HPDE6-E6E7 (cell line): ENCODE data around the gene KCNMA1.
A peak's percentile ranks its signal among the peaks of the same experiment; 100 is the strongest.

Experiments used
- DNase-seq: peaks from one replicate; pipeline ENCODE4 v3.0.0; 2011; ENCODE audit warnings: missing footprints; ENCODE audit errors: extremely low spot score

KCNMA1 gene

DNA sequence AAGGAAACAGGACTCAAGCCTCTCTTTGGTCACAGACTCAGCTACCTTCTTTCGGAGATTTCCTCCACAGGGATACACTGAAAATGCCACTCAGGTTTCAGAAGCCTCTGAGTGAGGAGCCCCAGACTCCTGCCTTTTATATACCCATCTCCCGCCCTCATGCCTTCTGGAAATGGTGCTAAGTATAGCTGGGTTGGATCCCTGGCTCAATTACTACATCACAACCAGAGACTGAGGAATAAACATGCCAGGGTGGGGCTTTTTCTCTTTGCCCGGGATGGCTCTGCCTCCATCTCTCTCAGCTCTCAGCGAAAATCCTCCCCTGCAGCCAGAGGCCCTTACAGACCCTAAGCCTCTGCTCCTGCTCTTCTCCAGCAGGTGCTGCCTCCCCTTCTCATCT is 299.5 kb downstream of the KCNMA1 start:
- DNase-seq = no peak

DNA sequence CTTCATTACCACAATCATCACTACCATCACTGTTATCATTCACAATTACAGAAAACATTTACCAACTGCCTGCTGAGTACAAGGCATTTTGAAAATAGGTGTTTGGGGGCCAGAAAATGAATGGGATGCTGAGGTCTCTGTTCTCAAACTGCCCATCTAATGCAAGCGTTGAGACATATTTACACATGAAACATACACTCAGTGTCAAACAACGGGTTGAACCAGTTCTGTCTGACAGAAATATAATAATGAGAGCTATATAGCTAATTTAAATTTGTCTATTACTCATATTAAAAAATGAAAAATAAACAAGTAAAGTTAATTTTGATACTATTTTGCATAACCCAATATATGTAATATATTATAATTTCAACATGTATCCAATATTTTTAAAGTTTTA is 303.1 kb downstream of the KCNMA1 start:
- no peak for DNase-seq

DNA sequence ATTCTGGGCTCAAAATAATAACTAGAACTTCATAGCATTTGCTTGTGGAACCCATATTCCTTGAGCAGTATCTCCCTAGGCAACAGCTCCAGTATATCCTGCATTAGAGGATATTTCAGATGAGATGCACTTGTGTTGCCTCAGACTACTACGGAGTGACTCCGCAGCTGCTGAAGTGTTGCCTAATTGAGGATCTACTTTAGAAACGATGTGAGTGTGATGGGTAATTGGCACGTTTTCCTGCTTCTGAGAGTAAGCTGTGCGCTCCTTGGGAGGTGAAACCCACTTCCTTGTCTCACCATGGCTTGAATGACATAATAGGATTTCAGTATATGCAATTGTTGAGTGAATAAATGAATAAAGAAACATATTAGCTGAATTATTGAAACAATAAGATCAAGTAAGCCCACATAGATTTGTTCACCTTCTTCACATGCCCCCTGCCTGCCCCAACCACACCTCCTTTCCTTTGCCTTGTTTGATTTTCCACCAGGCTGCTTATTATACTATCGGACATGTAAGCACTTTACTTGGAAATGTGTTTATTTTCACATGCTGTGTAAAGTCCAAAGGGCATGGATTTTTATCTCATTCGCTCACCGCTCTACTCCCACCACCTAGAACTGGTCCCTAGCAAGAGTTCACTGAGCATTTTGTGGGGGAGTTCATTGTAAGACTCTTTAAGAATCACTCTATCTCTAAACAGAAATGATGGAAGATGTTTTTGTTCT is 303.8 kb downstream of the KCNMA1 start:
- DNase-seq = no peak

DNA sequence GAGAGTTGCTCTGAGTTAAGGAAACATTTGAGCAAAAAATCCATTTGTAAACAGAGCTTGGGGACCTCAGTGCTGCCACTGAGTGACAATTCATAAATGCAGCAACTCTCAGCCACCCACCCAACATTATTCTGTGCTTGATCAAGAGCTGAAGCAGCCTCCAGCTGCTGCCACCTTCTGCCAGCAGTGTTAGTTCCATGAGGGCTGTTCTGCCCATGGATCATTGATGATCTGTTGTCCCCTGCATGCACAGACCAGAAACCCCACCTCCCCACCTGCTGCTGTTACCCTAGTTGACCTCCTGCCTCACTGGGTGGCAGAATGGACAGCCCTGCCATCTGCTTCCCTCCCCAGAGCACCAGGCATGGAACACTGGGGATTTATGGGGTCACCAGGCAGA is 305.4 kb downstream of the KCNMA1 start:
- no peak for DNase-seq

DNA sequence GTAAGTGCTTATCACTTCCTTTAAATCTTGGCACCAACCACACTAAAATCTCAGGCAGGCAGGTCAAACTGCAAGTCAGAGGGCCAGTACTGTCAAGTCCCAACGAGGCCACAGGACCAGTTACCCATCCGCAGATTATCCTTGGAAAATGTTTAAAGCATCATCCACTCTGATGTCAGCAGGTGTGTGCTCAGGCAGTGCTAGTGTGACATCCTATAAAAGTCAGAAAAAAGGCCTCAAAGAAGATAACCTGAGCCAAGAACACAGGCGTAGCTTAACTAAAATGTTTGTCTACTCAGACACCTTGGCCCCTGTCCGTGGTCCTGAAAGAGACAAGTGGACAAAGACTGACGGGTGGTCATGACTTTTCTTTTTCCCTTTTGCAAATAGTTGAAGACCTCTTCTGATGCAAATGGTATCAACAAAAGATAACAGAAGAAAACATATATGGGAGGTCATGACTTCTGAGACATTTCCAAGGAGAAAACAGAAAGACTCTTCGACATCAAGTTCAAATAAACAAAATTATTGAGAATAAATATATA is 309.3 kb downstream of the KCNMA1 start:
- peak; percentile 22 for DNase-seq

DNA sequence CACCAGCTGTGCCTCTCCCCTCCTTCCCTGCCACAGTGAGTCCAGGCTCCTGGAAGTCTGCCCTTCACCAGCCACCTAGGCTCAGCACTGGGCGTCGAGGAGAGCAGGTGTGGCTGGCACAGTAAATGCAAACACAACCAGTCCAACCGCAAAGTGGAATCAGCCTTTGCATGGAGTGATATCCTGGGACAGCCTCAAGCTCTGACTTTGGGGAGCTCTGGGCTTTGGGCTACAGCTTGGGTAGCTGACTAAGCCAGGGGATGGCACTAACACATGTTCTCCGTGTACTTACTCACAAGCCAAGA is 312.4 kb downstream of the KCNMA1 start:
- DNase-seq = no peak

DNA sequence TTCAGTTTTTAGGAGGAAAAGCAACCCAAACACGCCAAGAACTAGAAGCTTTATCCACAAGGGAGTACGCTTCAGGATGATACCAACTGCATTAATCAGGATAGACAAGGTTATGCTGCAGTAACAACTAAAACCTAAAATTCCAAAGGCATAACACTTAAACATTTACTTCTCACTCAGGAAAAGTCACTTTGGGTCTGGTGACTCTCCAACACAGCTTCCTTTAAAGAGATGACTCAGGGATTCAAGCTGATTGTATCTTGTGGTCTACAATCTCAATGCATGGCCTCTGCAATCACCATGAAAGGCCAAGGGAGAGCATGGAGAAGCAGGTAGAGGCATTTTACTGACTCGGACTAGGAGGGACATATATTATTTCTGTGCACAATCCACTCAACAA is 315.8 kb downstream of the KCNMA1 start:
- no peak for DNase-seq

DNA sequence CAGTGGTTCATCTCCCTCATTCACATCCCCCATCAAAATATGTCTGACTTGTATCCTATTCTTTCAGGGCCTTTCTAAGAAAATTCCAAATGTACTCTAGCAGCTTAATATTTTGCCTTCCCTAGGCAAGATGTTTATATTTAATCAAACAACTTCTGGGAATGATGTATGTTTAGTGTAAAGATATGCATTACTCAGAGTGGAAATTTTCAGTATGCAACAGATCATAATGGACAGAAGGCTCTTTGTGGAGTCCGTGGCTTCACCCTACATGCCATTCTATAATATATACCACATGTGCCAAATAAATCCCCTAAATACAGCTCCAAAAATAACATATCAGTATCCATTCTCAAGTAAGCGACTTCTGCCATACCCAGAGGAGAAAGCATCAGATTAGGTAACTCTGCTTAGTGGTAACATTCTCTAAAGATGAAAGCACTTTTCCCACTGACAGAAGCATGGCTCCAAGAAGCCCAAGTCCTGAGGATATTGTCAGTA is 316.6 kb downstream of the KCNMA1 start:
- DNase-seq = no peak

DNA sequence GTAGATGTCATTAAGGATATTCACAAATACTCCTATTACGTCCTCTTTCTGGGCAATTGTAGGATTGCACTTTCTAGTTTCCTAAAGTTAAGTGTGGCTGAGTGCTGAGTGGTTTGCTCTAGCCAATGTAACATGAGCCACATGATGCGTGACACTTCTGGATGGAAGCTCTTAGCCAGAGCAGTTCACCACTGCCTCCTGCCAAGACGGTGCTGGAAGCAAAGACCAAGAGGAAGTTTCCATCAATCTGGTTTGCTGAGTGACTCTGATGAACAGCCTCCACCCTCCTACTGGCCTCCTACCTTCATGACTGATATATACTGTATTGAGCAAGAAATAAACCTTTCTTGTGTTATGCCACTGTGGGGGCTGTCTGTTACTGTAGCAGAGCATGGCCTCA is 318.1 kb downstream of the KCNMA1 start:
- DNase-seq = no peak

DNA sequence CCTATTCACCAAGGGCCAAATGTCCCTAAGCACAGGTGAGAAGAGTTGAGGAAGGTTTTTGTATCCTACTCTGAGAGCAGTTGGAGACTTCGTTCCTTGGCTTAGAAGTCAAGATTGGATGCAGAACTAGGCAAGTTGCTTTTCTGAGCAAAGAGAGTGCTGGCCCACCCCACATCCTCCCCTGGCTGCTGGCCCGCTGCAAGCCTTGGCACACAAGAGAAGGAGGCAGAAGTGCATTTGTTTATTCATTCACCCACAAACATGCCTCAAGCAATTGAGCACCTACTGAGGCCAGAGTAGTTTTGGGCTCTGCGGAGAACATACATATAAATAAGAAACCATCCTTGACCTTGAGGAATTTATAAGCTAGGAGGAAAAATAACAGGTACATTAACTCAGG is 318.9 kb downstream of the KCNMA1 start:
- DNase-seq = no peak

DNA sequence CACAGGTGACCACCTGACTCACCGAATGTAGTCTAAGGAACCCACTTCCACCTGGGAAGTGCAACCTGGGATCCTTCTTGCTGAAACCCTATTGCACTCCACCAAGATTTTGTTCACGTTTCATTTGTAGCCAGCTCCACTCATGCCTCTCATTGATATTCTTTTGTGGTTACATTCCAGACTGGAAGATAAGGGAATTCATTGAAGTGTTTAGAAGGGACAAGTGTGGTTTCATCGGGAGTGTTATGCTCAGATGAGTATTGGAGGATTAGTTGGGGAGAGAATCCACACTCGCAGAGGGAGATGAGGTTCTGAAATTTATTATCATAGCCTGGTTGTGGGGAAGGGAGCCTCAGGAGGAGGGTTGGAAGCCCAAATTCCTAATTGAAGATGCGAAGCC is 320.4 kb downstream of the KCNMA1 start:
- no peak for DNase-seq

DNA sequence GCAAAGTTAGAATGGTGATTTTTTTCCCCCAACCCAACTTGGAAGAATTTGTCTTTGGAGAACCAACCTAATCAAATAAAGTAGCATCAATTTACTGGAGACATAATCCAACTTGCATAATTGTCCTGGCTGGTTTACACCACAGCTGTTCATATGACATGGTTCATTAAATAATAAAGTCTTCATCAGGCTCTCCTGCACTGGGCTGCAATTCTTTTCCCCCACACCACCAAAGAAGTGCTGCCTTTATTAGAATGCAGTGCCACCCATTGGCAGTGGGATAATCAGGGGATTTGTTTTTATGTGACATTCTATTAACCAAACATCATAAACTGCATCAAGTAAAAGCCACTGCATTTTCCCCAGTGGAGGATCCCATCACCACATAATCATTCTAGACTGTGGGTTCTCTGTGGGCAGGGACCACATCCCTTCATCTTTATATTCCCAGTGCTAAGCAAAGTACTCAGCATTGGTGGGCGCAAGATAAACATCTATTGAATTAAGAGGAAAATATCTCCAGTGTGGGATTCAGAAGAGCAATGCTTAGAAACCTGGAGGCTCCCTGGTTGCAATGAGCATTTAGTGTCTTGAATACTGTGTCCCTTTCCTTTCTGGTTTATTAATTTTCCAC is 322.0 kb downstream of the KCNMA1 start:
- DNase-seq = no peak

DNA sequence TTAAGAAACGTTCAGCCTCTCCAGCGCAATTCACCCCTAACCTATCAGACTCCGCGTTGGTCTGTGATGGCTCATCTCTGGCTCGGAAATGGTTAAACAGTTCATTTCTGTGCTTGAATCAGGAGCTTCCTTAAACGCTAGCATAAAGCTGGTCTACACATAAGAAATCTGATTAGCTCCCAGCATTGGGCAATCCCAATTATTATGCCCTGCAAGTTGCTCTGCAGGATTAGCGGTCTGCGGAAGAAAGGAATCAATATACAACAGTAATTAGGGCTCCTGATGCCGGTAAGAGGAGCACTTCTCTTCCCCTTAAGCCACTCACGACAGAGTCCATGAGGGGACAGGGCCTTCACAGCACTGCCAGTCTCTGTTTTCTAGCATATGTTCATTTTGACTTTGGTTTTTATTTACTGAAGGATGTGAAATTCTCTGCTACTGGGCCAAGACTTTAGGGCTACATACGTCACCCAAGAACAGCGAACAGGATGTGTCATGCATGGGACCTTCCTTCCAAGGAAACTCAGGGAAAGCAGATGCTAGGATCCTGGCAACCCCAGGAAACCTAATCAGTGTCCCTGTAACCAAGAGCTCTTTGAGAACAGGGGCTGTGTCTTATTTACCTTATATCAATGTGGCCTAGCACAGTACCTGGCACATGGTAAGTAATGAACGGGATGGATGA is 324.4 kb downstream of the KCNMA1 start:
- DNase-seq = no peak

DNA sequence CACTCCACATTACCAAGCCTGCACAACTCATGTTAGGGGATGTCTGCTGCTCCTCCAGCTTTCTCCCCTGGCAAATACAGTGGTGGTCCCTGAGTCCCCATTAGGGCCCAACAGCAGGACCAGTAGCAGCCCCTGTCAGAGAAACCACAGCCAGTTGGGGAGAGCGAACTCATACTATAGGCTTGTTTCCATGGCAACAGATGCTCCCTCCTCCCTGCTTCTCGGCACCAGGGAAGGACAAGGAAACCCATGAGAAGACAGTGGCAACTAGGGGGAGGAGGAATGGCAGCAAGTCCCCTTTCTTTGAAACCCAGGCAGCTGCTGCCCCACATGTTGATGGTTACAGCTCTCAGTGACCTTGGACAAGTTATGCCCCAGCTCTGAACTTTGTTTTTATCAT is 326.4 kb downstream of the KCNMA1 start:
- DNase-seq = no peak

DNA sequence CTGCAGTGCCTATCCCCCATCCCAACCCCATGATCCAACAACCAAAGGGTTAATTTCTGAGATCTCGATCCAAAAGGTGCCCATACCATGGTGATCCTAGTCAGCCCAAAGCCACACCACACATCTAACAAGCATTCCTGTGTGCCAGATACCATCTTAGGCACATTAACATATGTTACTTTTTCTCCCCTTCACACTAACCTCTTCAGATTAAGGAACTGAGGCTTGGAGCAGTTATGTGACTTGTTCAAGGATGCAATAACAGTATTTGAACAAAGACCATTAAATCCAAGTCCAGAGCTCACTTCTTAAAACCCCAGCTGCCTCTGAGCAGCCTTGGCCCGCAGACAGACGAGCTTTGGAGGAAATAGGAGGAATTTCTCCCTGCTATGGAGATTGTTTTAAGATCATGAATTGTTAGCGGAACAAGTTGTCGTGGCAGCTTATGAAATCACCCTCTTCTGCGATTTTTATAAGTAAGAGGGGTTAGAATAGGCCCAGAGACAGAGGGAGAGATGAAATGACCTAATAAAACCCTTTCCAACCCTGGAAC is 327.2 kb downstream of the KCNMA1 start:
- DNase-seq = no peak

DNA sequence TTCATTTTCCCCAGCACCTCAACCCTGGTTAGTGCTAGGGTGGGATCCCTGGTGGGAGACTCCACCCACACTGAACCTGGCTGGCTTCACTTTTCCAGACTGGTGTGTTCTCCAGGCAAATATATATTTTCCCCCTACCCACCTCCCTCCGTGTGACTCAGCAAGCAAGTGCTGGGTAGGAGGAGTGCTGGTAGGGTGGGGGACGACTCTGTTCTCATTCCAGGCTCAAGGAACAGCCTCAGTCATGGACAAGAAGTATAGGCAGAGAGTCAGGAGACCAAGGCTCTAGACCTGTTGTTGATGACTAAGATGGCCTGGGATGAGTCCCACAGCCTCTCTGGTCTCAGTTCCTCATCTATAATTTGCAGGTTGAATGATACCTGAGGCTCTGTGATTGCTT is 328.1 kb downstream of the KCNMA1 start:
- no peak for DNase-seq

DNA sequence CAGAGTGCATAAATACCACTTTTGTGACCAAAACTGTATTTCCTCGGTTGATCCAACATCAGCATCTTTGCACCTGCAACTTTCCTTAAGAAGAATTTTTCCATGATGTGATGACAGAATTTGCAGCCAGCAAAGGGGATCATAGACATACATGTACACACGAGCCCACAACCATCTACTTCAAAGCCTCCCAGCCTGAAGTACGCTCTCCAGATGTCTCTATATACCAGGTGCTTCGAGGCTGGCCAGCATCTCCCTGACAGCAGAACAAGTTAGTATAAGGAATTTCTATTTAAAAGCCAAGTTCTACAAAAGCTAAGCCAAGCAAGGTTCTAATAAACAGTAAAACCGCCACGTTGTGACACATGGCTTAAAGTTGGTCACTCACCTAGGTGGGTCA is 328.5 kb downstream of the KCNMA1 start:
- DNase-seq = no peak

DNA sequence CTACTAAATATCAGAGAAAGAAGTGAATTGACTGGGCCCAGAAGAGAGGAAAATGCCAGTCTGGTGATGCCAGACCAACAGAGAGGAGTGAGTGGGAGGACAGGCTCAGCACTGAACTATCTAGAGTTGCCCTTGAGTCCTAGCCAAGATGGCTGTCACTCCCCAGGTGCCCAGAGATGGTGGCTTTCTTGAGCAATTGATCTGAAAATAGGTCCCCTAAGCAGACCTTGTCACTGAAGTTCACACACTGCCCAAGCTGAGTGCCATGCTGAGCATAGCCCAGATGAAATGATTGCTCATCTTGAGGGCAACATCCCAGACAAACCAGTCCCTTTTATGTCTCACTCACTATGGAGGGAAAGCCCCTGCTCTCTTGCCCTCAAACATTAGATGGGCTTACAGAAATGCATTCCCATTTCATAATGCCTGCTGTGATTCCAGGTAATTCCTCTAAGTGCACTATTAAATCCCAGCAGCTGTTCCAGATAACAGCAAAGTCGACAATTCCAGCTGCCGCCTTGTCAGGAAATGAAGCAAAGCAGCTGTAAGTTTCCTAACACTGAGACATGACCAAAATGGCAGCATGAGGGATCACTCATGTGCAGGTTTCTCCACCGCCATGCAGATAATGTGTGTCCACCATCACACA is 329.4 kb downstream of the KCNMA1 start:
- no peak for DNase-seq

DNA sequence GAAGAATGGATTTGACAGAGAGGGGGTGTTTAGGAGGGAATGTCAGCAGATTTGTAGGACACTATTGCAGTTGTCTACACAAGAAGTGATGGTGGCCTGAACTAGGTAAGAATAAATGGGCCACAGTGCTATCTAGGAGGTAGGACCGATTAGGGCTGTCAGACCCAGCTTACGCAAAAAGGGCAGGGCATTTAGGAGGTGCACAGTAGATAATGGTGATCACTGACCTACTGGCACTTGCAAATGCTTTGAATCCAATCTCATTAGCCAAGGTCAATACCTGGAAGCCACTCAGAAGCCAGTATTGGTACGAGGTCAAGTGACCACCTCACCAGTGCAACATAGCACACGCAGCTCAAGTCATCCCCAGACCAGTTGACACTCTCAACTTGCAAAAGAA is 330.9 kb downstream of the KCNMA1 start:
- no peak for DNase-seq

DNA sequence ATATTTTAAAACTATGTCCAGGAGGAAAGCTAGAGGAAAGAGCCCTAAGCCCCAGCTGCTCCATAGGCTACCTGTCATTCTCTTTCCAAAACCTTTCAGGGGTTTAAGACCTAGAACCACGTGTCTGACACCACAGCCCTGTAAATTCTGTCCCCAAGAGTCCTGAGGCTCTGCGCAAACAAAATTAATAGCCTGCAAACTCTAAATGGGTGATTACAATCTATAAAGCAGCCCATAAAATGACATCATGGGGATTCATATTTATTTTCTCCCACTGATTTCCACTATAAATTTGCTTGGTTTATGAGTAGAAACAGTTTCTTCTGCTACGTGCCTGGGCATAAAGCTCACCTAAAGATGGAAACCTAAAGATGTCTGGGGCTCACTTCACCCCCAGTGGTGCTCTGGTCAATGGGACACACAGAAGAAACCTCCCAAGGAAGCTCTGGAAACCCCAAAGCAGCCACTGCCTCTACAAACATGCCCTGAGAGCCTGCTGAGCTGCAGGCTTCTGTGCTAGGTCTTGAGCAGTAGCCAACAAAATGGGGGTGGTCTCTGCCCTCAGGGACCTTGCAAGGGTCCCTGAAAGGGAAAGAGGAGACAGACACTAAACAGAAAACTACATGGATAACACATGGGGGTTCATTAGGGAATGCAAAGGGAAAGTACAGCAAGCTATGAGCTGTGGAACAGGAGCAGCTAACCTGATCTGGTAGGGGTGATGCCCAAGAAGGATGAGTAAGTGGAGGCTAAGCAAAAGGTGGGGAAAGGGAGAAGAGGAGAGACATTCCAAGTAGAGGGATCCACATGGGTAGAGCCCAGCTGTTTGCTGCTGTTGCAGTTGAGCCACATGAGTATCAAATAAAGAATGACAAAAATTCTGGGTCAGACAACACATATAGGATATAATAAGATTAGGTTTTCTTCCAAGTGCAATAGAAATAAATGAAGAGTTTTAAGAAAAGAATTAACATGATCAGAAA is 331.7 kb downstream of the KCNMA1 start:
- no peak for DNase-seq

DNA sequence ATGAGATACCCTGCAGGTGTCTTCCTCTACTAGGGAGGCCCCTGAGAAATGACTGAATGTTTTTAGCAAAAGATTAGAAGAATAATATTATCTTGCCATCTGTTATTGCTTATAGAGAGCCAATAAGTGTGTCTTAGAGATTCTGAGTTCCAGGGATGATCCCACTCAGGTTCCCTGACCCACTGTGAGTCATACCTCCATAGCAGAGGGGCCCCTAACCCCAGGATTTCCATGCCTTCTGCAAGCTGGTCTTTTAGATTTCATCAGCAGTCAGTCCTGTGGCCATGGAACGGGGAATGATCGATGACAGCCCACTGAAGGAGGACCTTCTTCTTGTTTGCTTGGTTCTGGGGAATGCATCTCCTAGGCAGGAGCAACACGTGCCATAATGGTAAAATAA is 333.4 kb downstream of the KCNMA1 start:
- no peak for DNase-seq
